ENCODE results near the gene SSUH2.

Gene SSUH2

DNA sequence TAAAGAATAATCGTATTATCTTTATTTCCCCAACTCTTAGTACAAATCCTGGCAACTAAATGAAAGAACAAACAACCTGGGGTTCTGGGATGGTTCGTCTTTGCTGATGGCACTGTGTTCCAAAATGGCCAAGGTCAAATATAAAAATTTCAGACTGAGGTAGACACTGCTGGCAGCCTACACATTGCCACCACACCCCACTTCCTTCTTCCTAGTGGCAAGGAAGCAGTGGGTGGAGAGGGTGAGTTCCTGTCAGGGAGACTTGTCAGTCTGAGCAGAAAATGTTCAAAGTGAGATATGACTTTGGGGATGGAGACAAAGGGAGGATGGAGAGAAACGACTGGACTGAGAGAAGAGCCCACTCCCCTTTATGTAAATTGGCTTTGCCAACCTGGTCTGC is 73.3 kb downstream of the SSUH2 start:
- DNase-seq (ENCODE audit: low read depth), result no peak
- TF ChIP-seq, protein P1, sequence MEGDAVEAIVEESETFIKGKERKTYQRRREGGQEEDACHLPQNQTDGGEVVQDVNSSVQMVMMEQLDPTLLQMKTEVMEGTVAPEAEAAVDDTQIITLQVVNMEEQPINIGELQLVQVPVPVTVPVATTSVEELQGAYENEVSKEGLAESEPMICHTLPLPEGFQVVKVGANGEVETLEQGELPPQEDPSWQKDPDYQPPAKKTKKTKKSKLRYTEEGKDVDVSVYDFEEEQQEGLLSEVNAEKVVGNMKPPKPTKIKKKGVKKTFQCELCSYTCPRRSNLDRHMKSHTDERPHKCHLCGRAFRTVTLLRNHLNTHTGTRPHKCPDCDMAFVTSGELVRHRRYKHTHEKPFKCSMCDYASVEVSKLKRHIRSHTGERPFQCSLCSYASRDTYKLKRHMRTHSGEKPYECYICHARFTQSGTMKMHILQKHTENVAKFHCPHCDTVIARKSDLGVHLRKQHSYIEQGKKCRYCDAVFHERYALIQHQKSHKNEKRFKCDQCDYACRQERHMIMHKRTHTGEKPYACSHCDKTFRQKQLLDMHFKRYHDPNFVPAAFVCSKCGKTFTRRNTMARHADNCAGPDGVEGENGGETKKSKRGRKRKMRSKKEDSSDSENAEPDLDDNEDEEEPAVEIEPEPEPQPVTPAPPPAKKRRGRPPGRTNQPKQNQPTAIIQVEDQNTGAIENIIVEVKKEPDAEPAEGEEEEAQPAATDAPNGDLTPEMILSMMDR (IDR thresholded peaks at IDR 0.05; ENCODE audit: control insufficient read depth, extremely low read depth, insufficient read depth), result no peak
- H3K4me3 ChIP-seq (ENCODE audit: low read depth, low read length), result no peak overlapping the region
